NCI-H345 treated with DMSO at 0.1 percent for 48 hours (cell line): ENCODE data around the gene C16orf74.

ENCODE experiments used
- DNase-seq: peaks from one replicate; lab custom pipeline; 2025; ENCODE audit not compliant: unreplicated experiment; lab: John Stamatoyannopoulos, UW

C16orf74 gene

GRCh38 chr16:85750146-85750826 lies 610 bp downstream of the C16orf74 start:
- no peak for DNase-seq

- no peak for DNase-seq
Observed at GRCh38 chr16:85749771-85750145, 1.1 kb downstream of the C16orf74 start.

- DNase-seq: no peak
Observed at GRCh38 chr16:85746460-85747215, 4.3 kb downstream of the C16orf74 start.

GRCh38 chr16:85738923-85739715 lies 11.8 kb downstream of the C16orf74 start:
- no peak for DNase-seq

GRCh38 chr16:85736921-85737320 lies 14.0 kb downstream of the C16orf74 start:
- no peak for DNase-seq

GRCh38 chr16:85735946-85736345 lies 14.9 kb downstream of the C16orf74 start:
- DNase-seq: no peak

GRCh38 chr16:85735225-85735635 lies 15.7 kb downstream of the C16orf74 start:
- no peak for DNase-seq

GRCh38 chr16:85734311-85735017 lies 16.4 kb downstream of the C16orf74 start:
- DNase-seq: no peak

GRCh38 chr16:85733839-85734170 lies 17.1 kb downstream of the C16orf74 start:
- no peak for DNase-seq

- no peak for DNase-seq
Observed at GRCh38 chr16:85733155-85733838, 17.6 kb downstream of the C16orf74 start.

GRCh38 chr16:85731179-85731578 lies 19.7 kb downstream of the C16orf74 start:
- DNase-seq: no peak

GRCh38 chr16:85730186-85730465 lies 20.8 kb downstream of the C16orf74 start:
- DNase-seq: no peak

GRCh38 chr16:85729452-85730185 lies 21.3 kb downstream of the C16orf74 start:
- DNase-seq: no peak

GRCh38 chr16:85728879-85729278 lies 22.0 kb downstream of the C16orf74 start:
- no peak for DNase-seq

GRCh38 chr16:85724936-85725335 lies 26.0 kb downstream of the C16orf74 start:
- DNase-seq: no peak

GRCh38 chr16:85724126-85724879 lies 26.6 kb downstream of the C16orf74 start:
- DNase-seq: no peak

- DNase-seq: no peak
Observed at GRCh38 chr16:85722128-85722893, 28.6 kb downstream of the C16orf74 start.

- DNase-seq: no peak
Observed at GRCh38 chr16:85720302-85720637, 30.6 kb downstream of the C16orf74 start.
